GM10248 (cell line): ENCODE measurements around the gene ARL11.

ENCODE experiments used
- CTCF ChIA-PET: fragments of 300-600 bp; sonication (Branson Sonifier 250); formaldehyde crosslinking; extraction: SDS; loops from one replicate; lab custom pipeline; 2021; ENCODE audit warnings: antibody characterized with exemption; lab: Yijun Ruan, JAX
- POLR2A ChIA-PET: fragments of 350-650 bp; sonication (Branson Sonifier 250); formaldehyde crosslinking; extraction: SDS; loops from one replicate; lab custom pipeline; 2020; ENCODE audit warnings: antibody characterized with exemption; lab: Yijun Ruan, JAX
- DNase-seq: peaks from one replicate; pipeline ENCODE4 v3.0.0; 2012; ENCODE audit errors: extremely low spot score
- TF ChIP-seq, protein P1 (sequence below): IDR thresholded peaks from 2 replicates; pipeline ENCODE4 v1.5.1; 2012; ENCODE audit warnings: mild to moderate bottlenecking, low read depth; ENCODE audit errors: extremely low read depth, missing control alignments, control extremely low read depth

Gene ARL11

GRCh38 chr13:49645451-49645850 lies 17.1 kb downstream of the ARL11 start:
- POLR2A ChIA-PET, result no interaction called here
- TF ChIP-seq, protein P1, sequence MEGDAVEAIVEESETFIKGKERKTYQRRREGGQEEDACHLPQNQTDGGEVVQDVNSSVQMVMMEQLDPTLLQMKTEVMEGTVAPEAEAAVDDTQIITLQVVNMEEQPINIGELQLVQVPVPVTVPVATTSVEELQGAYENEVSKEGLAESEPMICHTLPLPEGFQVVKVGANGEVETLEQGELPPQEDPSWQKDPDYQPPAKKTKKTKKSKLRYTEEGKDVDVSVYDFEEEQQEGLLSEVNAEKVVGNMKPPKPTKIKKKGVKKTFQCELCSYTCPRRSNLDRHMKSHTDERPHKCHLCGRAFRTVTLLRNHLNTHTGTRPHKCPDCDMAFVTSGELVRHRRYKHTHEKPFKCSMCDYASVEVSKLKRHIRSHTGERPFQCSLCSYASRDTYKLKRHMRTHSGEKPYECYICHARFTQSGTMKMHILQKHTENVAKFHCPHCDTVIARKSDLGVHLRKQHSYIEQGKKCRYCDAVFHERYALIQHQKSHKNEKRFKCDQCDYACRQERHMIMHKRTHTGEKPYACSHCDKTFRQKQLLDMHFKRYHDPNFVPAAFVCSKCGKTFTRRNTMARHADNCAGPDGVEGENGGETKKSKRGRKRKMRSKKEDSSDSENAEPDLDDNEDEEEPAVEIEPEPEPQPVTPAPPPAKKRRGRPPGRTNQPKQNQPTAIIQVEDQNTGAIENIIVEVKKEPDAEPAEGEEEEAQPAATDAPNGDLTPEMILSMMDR, result no peak
- DNase-seq, result no peak
- CTCF ChIA-PET, result interaction anchor here (0.7 kb wide), 1 partner anchor 25 kb away, joined by 3 read pairs; no protein-coding TSS in a partner anchor

DNA sequence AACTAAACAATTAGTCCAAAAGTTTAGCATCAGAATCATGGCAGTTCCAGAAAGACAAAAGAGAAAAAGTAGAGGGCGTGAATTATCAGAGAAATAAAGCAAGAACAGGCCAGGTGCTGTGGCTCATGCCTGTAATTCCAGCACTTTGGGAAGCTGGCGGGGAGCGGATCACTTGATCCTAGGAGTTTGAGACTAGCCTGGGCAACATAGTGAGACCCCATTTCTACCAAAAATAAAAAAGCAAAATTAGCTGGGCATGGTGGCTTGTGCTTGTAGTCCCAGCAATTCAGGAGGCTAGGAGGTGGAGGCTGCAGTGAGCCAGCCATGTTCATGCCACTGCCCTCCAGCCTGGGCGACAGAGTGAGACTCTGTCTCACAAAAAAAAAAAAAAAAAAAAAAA lies 18.4 kb downstream of the ARL11 start:
- POLR2A ChIA-PET, result no interaction called here
- CTCF ChIA-PET, result no interaction called here
- DNase-seq, result no peak
- TF ChIP-seq, protein P1, result no peak

DNA sequence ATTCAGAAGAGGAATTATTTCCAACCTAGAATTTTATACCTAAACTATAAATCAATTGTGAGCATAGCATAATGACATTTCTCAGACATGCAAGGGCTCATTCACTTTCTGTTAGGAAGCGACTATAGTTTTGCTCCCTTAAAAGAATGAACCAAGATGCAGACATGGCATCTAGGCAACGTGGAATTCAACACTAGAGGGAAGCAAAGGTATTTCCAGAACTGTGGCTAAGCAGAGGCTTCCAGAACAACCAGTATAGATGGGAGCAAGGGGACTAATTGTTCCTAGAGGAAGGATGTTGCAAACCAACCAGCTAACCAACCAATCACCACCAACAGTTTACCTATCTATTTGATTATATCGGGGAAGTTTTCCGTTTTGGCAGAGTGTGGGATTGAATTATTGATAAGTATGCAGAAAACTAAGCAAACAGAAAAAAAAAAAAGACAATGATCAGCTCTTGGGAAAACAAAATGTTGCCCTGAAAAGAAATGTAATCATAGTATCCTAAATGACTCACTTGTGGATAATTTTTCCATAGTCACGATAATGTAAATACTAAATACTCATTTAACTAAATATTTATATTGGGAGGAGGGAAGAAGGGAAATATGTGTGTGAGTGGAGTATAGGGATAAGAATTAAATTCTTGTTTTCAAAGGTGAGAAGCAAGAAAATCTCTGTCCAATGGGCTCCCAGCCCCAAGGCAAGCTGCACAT lies 21.1 kb downstream of the ARL11 start:
- TF ChIP-seq, protein P1, result no peak
- DNase-seq, result no peak
- ChIA-PET CTCF (interaction anchor here (1.2 kb wide), 1 partner anchor 9 kb away, joined by 3 read pairs; no protein-coding TSS in a partner anchor), POLR2A (no interaction called here)

- no peak for DNase-seq
- ChIA-PET CTCF (interaction anchor here (1.2 to 2.1 kb wide), 2 partner anchors 9 to 20 kb away, joined by 3 to 5 read pairs; no protein-coding TSS in a partner anchor), POLR2A (no interaction called here)
- TF ChIP-seq, protein P1, result no peak
Observed at GRCh38 chr13:49649963-49650312, 21.6 kb downstream of the ARL11 start.

- TF ChIP-seq, protein P1, result no peak
- CTCF ChIA-PET, result interaction anchor here (2.1 kb wide), 1 partner anchor 18 kb away, joined by 5 read pairs; no protein-coding TSS in a partner anchor
- POLR2A ChIA-PET, result no interaction called here
- no peak for DNase-seq
Observed at GRCh38 chr13:49651570-49652354, 23.5 kb downstream of the ARL11 start.

DNA sequence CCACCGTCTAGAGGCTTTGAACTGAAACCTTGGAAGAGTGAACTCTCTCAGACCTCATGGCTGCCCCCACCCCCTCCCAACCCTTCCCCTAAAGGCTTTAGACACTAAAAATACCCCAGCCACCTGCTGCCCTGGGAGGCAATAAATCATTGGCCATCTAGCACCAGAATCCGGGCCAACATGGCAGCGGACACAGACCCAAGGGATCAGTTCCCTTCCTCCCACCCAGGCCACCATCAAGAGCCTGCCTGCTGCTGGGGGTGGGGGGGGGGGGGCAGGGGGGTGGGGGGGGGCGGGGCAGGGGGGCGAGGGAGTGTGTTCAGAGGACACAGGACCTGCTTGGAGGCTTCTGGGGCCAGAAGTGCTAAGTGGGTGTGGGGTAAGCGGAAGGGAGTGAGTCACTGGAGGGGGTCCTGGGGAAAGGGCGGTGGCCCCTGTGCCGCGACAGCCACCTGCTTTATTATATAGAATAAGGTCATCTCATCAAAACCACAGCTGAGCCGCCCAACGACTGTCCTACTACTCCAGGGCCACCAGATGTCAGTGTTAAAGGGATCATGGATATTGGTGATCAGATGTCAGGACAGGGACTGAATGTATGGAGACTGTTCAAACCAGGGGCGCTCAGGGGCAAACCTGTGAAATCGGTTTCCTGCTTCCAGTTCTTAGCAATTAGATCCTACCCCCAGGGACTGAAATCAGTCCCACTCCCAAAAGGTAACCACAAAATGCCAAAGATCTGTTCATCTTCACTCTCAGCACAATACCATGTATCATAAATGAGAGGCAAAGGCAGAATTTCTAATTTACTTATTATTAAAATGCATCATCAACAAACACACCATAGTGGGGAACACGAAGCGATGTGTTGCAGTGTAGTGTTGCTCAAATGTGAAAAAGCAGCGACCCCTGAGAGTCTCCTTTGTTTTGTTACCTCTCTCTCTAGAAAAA lies 24.3 kb downstream of the ARL11 start:
- POLR2A ChIA-PET, result no interaction called here
- CTCF ChIA-PET, result no interaction called here
- peak; percentile 57 for DNase-seq
- TF ChIP-seq, protein P1, result peak; percentile 53
